Activated naive CD4-positive, alpha-beta T cell treated with Interleukin-2 at 50 U/mL for 16 hours (primary cell): ENCODE measurements around the gene CLEC2A.
"Not testable (repeated sequence)": the region's sequence is repeated elsewhere in the genome, so short reads cannot be mapped to it uniquely, and the experiment has no call there.

ENCODE experiments used
- DNase-seq: peaks from one replicate; pipeline ENCODE4 v3.0.0-alpha.2; 2020

CLEC2A gene, protein sequence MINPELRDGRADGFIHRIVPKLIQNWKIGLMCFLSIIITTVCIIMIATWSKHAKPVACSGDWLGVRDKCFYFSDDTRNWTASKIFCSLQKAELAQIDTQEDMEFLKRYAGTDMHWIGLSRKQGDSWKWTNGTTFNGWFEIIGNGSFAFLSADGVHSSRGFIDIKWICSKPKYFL

DNA sequence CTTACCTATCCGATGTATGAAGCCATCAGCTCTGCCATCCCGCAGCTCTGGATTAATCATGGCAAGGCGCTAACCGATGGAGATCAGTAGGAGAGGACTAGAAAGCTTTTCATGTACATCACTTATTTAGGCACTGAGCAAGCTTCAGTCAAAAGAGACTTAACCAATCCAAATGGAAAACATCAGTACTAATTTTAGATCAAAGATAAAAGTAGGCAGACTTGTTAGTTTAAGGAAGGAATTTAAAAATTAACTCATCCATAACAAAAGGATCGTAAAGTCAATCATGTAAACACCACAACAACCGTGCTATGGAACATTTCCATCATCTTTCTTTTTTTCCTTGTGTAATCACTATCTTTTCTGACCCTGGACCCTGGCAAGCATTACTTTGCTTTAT is at the start of gene CLEC2A:
TSS of gene CLEC2A (minus strand) at position 101 of the 400 bp plus-strand sequence. CDS start at position 60, 41 bp downstream.
- DNase-seq: no peak

DNA sequence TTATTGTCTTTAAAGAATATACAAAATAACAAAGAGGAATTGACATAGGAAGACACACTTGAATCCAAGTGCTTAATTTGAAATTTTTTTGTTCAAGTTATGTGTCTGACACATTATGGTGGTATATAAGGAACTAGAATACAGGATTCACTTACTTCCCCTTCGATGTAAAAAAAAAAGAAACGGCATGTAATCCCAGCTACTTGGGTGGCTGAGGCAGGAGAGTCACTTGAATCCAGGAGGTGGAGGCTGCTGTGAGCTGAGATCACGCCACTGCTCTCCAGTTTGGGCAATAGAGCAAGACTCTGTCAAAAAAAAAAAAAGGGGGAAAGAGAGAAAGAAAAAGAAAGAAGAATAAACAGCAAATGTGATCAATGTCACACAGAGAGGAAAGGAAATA is 48.0 kb upstream of the CLEC2A start:
- no peak for DNase-seq

DNA sequence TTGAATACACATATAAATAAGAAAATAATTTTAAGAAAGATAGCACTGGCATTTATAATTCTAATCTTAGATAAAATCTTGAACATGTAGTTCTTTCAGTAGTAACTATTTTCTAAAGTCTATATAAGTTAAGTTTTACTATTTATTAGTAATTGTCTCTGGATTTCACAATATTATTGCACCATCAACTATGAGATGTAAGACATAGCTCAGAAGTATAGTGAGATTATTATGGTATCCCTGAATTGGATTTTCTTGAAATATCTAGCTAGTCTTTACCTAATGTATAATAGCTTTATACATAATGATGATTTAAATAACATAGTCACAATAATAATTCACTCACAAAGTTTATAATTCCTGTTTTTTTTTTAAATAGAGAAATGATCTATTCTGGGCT is 45.7 kb upstream of the CLEC2A start:
- no peak for DNase-seq

DNA sequence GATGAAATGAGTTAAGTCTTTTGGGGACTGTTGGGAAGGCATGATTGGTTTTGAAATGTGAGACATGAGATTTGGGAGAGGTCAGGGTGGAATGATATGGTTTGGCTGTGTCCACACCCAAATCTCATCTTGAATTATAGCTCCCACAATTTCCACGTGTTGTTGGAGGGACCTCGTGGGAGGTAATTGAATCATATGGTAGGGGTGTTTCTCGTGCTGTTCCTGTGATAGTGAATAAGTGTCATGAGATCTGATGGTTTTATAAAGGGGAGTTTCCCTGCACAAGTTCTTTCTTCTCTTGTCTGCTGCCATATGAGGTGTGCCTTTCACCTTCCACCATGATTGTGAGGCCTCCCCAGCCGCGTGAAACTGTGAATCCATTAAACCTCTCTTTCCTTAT is 44.5 kb upstream of the CLEC2A start:
- not testable (repeated sequence) for DNase-seq

DNA sequence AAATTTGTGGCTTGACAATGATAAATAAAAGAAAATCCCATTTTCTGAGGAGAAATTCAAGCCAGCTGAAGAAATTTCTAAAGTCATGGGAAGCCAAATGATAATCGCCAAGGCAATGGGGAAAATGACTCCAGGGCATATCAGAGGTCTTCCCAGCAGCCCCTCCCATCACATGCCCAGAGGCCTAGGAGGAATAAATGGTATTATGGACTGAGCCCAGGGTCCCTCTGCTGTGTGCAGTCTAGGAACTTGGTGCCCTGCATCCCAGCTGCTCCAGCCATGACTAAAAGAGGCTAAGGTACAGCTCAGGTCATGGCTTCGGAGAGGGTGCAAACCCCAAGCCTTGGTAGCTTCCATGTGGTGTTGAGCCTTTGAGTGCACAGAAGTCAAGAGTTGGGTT is 43.4 kb upstream of the CLEC2A start:
- DNase-seq: no peak

DNA sequence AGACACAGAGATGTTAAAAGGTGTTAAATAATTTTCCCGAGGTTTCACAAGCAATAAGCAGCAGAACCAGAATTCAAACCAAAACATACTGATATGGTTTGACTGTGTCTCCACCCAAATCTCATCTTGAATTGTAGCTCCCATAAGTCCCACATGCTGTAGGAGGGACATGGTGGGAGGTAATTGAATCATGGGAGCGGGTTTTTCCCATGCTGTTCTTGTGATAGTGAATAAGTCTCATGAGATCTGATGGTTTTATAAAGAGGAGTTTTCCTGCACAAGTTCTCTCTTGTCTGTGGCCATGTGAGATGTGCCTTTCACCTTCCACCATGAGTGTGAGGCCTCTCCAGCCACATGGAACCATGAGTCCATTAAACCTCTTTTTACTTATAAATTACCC is 42.6 kb upstream of the CLEC2A start:
- not testable (repeated sequence) for DNase-seq

DNA sequence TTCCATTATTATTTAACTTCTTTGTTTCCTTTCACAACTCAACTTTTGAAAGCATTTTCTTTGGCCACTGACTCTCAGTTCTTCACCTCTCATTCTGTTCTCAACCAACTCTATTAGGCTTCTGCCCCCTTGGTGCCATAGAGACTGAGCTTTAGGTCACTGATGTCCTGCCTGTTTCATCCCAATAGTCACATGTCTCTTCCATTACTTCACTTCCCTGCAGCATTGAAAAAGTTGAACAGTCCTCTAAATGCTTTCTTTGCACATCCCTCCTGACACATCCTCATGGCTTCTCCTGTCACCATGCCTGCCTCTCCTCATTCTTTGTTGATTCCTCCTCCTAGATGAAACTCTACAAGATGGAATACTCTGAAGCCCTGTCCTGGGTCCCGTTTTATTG is 41.8 kb upstream of the CLEC2A start:
- no peak for DNase-seq

DNA sequence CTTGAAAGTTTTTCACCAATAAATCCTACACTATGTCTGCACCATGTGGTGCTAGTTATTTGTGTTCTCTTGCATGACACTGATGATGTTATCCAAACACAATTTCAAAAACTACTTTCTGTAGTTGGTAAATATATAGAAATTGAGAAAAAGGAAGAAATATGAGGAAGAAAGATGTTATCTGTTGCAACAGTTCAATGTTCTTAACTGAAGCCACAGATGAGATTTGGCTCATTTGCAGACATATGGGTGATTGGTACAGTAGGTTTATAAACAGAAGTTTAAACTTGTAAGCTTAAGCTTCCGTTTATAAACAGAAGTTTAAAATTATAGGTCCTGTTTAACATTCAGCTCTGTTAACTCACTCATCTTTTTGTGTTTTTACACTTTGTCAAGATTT is 39.0 kb upstream of the CLEC2A start, which contains the start of gene CLEC12A:
TSS of gene CLEC12A (plus strand) at position 229 of the 400 bp plus-strand sequence. CDS start 188 bp downstream, outside the sequence.
- no peak for DNase-seq

DNA sequence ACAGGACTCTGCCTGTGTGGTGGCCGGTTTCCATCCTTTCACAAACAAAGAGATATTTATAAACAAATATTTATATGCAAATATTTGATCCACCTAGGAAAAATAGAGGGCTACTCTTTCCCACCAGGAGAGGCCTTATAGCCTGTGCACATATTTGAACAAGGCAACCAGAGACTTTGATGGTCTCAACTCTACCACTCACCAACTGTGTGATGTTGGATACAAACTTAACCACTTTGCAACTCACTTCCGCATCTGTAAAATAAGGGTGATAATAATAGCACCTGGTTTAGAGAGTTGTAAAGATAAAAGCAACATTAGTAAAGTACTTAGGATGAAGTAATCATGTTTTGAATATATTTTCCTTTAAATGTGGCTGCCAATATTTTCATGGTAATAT is 37.5 kb upstream of the CLEC2A start:
- DNase-seq: no peak

DNA sequence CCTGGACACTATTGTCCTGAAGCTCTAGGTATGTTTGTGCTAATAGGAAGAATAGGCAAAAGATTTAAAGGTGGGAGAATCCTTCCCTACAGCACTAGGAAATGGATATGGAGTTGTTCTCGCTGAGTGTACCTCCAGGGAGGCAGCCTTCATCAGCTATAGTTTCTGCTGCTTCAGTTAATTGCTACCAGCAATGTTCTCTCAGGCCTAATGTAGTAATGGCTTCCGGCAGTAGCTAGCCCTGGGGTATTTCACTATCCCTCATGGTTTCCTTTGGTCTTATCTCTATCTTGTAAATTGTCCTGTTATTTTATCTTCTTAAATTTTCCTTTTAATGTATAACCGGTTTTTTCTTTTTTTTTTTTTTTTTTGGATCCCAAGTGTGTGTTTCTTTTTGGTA is 29.7 kb upstream of the CLEC2A start:
- no peak for DNase-seq

DNA sequence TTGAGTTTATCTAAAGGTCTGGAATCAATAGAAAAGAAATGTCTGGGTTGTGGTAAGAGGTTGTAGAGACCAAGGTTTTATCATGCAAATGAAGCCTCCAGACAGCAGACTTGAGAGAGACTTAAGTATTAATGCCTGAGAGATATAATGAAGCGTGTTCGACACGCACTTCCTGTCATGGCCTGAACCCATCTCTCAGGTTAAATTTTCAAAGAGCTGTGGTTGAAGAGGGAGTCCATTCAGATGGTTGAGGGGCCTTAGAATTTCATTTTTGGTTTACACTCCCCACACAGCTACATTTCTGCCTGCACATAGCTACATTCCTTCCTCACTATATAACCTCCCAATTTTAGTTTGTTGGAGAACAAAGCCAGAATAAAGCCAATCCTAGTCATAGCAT is 28.9 kb upstream of the CLEC2A start:
- no peak for DNase-seq

DNA sequence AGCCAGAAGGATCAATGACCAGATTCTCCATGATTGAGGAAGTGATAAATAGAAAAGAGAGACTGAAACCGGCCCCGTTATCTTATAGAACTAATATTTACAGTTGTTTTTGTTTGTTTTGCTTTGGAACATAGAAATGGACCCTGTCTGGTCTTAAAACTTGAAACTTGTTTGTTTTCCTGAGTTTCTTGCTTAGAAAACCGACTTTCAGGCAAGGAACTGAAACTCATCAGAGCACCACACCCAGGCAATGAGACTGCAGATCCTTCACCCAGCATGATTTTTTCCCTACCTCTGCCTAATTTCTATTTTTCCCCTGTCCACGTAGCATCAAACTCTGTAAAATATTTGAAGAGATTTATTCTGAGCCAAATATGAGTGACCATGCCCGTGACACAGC is 28.4 kb upstream of the CLEC2A start:
- DNase-seq: no peak

DNA sequence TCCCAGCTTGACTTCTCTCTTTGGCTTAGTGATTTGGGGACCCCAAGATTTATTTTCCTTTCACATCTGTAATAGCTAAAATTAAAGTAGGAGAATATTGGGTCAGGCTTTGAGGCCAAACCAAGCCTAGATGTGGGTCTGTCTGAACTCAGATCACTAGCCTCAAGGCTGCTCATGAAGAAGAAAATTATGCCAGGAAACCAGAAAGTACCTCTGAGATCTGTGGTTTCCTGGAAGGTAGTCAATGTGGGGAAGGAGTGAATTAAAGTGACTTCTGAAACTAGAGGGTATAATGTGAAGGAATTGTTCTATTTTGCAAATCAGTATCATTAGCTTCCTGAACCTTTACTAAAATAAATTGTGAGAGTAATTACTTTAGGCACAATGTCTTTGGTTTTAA is 25.7 kb upstream of the CLEC2A start:
- DNase-seq: no peak

DNA sequence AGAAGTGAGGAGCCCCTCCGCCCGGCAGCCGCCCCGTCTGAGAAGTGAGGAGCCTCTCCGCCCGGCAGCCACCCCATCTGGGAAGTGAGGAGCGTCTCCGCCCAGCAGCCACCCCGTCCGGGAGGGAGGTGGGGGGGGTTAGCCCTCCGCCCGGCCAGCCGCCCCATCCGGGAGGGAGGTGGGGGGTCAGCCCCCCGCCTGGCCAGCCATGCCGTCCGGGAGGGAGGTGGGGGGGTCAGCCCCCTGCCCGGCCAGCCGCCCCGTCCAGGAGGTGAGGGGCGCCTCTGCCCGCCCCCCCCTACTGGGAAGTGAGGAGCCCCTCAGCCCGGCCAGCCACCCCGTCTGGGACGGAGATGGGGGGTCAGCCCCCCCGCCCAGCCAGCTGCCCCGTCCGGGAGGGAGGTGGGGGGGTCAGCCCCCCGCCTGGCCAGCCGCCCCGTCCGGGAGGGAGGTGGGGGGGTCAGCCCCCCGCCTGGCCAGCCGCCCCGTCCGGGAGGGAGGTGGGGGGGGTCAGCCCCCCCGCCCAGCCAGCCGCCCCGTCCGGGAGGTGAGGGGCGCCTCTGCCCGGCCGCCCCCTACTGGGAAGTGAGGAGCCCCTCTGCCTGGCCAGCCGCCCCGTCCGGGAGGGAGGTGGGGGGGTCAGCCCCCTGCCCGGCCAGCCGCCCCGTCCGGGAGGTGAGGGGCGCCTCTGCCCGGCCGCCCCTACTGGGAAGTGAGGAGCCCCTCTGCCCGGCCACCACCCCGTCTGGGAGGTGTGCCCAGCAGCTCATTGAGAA is 21.0 kb upstream of the CLEC2A start:
- not testable (repeated sequence) for DNase-seq

DNA sequence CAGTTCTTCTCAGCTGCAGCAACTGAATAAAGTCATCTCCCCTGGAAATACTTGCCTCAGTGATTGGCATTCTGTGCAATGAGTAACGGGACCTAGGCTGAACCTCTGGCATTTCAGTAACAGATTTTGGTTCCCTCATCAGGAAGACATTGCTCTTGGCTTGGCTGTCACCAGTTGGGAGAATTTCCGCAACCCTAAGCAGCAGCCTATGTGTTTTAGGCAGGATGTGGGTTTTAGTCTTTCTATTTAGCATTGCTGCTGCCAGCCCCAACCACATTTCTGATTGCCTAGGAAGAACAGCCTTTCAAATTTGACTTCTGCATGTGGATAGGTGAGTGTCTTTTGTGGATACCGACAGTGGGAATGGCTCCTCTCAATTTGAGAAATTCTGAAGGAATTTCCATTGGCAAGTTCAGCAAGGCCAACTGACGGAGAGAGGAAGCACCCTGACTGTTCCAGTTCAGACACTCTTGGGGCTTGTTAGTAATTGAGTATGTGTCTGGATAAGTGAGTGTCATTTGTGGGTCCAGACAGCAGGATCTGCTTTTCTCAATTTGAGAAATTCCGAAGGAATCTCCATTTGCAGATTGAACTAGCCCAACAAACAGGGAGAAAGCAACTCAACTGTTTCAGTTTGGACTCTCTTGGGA is 19.0 kb upstream of the CLEC2A start:
- peak; percentile 10 for DNase-seq

DNA sequence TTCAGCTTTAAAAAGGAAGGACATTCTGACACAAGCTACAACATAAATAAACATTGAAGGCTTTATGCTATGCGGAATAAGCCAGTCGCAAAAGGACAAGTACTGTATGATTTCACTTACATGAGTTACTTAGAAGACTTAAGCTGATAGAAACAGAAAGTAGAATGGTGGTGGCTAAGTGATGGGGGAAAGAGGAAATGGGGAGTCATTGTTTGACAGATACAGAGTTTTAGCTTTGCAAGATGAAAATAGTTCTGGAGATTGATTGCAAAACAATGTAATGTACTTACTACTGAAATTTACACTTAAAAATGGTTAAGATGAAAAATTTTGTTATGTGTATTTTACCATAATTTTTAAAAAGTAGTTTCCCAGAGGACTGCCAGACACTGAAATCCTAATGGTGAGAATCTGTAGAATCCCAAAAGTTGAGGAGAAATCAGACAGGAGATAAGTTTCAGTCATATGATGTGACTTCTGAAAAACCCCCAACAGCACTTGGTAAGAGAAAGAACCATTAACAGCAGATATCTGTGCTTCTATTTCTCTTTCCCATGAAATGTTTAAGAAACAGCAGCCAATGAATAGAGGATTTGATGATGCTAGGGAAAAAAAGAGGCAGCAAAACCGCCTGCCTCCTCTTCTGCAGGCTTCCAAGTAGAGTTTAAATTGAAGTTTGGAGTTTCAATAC is 16.6 kb upstream of the CLEC2A start:
- DNase-seq: no peak

DNA sequence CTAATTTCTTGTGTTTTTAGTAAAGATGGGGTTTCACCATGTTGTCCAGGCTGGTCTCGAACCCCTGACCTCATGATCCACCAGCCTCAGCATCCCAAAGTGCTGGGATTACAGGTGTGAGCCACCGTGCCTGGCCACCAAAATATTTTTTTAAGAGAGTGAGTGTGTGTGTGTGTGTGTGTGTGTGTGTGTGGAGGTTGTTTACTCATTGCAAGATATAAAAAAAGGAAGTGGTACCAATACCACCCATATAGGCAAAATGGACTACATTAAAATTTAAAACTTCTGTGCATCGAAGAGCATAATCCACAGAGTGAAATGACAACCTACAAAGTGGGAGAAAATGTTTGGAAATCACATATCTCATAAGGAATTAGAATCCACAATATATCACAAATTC is 15.5 kb upstream of the CLEC2A start:
- no peak for DNase-seq

DNA sequence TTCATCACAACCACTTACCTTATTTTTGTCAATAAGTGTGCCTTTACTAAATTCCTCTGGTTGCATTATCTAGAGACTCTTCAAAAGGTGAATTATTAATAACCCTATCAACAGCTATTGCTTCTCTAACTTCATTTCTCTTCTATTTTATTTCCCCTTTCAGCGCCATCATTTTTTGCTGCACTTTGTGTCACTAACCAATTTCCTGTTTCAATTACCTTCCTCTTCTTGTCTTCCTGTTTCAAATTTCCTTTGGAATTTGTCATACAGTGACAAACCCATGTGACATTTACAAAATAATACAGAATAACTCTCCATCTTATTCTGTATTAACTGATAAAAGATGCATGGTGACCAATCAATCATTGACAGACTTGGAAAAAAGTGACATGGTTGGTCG is 12.2 kb upstream of the CLEC2A start:
- DNase-seq: no peak

DNA sequence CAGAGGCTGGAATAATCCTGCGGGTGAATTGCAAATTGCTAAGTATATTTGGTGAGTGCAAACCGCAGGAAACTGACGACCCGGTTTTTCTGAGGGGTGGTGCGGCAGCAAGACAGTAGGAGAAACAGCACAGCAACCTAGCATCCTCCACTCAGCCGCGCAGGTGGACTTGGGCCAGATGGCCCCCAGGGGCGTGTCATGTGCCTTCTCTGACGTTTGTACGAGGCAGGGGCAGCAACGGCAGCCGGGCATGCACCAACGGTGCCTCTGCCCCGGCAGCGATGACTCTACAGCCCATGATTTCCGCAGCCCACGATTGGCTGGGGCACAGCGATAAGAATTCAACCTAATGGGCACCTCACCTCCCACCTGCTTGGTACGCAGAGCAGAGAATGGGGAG is 11.1 kb upstream of the CLEC2A start:
- peak; percentile 6 for DNase-seq

DNA sequence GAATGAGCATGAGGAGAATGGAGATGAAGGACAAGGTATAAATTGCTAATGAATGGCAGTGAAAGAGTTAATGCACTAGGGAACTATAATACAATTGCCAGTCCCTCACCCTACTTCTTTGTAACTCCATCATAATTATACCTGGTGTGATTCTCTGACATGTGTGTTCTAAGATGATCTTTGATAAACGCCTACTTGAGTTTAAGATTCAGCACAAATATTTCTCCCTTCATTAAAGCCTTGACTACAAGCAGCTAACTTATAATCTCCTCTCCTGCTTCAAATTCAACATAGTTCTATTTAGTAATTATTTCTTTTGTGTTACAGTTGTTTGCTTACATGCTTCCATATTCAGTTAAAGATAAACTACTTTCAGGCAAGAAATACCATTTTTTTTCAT is 9.7 kb upstream of the CLEC2A start:
- no peak for DNase-seq

DNA sequence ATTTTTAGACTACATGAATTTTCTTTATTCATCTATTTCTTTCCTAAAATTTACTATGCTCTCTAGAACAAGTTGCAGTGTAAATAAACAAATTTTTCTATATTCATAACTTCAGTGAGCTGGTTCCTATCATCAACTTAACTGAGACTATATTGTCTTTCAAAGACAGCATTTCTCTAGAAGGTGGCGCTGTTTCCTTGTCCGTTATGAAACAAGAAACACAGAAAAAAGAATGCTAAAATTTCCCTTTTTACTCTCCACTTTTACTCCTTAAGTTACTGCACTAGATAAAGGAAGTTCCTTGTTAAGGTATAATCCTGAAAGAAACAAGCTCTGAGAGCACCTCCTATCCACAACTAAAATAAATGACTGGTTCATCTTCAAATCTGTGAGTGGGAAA is 8.2 kb upstream of the CLEC2A start:
- DNase-seq: no peak

DNA sequence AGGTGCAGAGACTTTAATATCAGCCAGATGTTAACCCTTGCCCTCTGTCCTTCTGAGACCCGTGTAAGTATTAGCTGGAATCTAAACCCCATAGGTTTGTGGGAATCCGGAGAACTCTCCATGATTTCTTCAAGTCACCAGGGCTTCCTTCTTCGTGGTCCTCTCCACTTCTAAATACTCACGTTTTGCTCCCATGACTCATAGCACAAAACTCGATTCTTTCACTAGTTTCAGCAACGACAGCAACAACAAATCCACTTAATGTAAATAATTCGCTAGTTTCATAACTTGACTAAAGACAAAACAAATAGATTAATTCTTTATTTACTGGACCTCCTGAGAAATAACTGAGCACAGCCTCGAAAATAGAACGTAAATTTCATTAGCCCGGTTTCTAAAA is 4.4 kb upstream of the CLEC2A start:
- no peak for DNase-seq

DNA sequence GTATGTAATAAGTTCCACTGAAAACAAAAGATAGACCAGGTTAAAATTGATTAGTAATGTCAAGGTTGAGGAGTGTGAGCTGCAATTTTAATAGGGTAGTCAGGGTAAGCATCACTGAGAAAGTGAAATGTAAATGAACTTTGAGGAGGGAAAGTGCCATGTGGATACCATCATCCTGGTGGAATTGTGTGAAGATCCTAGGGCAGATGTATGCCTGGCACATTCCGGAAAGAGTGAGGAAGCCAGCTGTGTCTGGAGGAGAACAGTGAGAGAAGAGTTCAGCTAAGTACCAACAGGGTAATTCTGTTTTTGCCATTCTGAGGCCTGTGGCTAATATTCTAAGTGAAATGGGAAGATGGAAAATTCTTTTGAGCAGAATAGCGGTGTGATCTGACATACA is 2.9 kb upstream of the CLEC2A start:
- no peak for DNase-seq

DNA sequence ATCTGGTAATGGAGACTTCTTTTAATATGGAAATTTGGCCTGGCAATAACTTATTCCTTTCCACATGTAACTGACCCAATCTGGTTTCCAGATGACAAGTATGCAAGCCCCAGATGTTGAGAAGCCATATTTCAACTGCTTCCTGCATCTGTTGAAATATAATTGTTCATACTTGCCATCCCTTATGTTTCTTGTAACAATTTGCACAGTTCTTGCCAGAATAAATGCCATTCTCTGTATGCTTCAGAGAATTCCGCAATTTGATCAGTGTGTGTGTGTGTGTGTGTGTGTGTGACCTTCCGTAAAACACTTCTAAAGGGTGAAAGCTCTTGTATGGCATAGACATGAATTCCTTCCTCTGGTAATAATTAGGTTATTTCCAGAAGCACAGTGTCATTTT is 1.8 kb upstream of the CLEC2A start:
- no peak for DNase-seq
